HG03103 (cell line): Measurements from ENCODE around the gene SEMA6A.

ENCODE experiments used
- ATAC-seq: cut with Tn5 transposase; IDR thresholded peaks from one replicate; pipeline ENCODE4 v1.9.1; 2021; ENCODE audit warnings: low read depth; ENCODE audit not compliant: unreplicated experiment

SEMA6A gene

DNA sequence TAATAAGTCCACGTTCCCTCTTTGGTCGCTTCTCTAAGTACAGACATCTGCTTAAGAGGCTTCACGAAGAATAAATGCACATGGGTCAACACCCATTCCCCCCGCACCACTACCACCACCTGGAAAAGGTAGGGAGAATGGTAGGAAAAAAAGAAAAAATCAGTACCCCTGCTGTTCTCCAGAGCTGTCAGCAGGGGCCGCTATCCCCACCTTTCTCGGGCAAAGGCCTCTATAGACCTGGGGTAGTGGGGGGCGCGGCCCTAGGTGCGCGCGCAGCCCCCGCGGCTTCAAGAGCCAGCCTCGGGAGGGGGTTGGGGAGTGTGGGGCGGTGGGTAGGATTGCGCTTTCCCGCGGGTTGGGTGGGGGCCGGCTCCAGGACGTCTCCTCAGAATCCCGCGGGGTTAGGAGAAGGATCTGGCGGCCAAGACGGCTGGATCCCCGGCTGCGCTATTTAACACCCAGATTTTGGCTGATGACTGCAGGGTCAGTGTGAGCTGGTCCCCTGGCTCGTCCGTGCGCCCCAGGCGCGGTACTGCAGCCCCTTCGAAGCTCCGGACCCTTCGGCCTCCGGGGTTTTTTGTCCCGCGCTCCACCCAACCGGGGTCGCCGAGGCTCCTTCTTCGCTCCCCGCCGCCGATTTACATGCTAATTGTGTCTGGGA is 1.6 kb upstream of the SEMA6A start:
- peak; percentile 33 for ATAC-seq

GRCh38 chr5:116575326-116576052 is 866 bp upstream of the SEMA6A start:
- no peak for ATAC-seq

DNA sequence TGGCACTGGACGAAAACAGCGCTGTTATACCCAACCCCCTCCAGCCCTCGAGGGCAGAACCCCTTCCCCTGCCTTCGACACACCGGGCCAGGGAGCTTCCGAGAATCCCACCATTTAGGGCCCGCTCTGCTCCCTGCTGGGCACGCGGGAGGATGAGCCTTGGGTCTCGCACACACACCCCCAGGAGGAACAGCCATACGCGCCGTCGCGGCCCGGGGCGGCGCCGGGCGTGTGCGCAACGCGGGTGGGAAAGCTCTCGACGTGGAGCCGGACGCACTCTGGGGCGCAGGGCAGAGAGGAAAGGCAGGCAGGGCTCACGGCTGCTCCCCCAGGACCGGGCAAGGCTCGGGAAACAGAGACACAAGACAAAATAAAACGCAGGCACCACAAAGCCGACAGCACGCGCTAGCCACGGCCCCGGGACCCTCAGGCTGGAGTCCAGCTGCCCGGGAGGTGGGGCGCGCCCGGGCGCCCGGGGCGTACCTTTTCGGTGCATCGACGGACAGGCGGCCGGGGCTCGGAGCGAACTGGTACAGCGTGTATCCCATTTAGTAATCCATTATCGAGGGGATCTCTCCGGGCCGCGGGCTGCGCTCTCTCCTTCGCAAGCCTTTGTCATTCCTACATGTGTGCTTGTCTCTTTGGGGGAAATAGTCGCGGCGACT is 789 bp downstream of the SEMA6A start:
- no peak for ATAC-seq

DNA sequence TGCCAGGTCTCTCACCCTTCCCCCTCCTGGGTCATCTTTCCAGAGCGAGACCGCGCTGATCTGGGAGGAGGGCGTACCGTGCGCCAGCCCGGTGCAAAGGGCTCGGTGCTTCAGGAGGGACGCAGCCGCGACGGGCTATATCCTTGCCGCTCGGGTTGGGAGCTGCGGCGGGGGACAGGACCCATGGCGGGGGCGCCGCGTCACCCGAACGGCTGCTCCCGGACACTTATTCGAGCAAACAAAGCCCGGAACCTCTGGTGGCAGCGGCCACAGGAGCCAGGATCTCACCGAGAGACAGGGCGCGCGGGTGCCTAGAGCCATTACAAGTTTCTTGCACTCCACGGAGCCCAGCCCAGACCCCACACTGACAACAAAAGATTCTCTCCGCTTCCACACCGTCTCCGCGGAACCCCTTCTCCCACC is 1.3 kb downstream of the SEMA6A start:
- ATAC-seq: no peak

GRCh38 chr5:116572350-116573278 is 2.0 kb downstream of the SEMA6A start:
- no peak for ATAC-seq

GRCh38 chr5:116571568-116572349 is 2.9 kb downstream of the SEMA6A start:
- ATAC-seq: no peak

- no peak for ATAC-seq
Measured at GRCh38 chr5:116569999-116570398, 4.6 kb downstream of the SEMA6A start.

- ATAC-seq: no peak
Measured at GRCh38 chr5:116567106-116567505, 7.5 kb downstream of the SEMA6A start.

GRCh38 chr5:116566251-116566650 is 8.4 kb downstream of the SEMA6A start:
- peak; percentile 70 for ATAC-seq

GRCh38 chr5:116564756-116565490 is 9.7 kb downstream of the SEMA6A start:
- no peak for ATAC-seq

DNA sequence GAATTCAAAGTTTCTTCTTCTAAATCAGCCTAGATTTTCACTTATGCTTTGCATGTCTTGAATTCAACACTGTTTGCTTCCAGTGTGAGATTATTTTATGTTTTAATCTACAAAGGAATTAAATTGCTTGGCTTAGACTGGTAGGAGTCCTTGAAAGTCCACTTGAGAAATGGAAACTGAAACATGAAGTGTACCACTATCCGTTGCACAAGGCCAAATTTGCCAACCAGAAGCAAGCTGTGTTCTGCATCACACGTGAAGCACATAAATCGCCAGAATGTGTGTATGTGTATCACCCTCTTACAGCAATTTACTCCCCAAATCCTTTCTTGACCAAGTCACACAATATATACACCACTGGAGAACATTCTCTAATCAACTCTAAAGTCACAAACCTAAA is 10.3 kb downstream of the SEMA6A start:
- no peak for ATAC-seq

DNA sequence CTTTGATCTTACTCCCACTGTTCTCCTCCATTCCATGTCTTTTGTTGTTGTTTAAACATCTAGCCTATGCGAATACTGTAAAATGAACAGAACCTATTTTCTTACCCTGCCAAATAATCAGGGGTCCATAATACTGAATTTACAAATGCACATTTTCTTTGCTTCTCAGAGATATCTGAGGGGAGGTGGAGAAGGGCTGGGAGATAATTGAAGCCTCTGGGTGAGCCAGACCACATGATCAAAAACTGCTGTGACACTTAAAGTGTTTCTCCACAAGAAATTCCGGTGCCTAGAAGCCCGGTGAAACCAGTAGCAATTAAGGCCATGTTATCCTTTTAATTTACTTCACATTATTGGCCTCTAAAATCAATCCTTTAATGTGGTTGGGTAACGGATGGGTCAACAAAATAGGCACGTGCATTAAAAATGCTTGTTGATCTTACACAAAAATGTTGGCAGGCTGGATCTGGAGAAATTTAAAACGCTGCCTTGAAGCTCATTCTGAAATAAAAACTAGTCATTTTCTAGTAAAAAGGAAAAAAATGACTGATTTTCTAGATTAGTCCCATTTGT is 10.8 kb downstream of the SEMA6A start:
- ATAC-seq: no peak

- ATAC-seq: no peak
Measured at GRCh38 chr5:116562669-116563068, 12.0 kb downstream of the SEMA6A start.

- no peak for ATAC-seq
Measured at GRCh38 chr5:116561658-116562057, 13.0 kb downstream of the SEMA6A start.

- ATAC-seq: no peak
Measured at GRCh38 chr5:116559673-116560164, 14.9 kb downstream of the SEMA6A start.

DNA sequence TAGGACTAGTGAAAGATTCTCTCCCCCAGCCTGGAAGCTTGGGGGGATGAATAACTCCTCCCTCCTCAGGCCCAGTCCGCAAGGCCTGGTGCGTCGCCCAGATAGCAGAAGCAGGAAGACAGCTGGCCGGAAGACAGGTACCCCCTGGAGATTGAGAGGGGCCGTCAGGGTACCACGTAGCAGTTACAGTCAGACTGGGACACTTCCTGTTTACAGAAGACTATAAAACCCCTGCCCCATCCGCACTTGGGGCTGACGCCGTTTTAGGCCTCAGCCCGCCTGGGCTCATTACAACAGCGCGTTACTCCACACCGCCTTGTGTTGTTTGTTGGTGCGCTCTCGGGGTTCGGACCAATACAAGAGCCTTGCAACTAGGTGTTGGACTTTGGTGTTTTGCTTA is 15.4 kb downstream of the SEMA6A start:
- no peak for ATAC-seq

DNA sequence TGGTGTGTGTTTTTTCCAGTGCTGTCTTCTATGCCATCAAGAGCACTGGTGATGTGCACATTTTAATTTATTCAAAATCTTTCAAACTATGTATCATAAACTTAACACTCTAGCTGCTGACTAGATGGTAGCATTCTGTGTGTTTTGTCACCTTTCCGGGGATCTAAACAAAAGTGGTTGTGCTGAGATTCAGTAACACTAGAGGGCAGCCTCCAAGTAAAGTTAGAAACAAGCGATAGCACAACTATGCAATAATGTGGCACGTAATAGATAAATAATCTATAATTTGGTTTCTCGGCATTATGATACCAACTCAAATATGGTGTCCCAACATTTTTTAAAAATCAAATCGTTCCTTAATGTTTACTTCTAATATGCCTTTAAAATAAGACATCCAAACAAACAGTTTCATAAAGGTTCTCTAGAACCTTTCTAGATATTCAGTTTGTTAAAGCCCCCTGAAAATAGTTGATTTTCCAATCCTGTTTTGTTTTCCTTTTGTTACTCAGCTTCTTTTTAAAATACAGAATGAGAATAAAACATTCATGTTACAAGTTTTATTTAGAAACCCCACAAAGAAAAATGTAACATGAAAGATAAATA is 16.9 kb downstream of the SEMA6A start:
- peak; percentile 60 for ATAC-seq

DNA sequence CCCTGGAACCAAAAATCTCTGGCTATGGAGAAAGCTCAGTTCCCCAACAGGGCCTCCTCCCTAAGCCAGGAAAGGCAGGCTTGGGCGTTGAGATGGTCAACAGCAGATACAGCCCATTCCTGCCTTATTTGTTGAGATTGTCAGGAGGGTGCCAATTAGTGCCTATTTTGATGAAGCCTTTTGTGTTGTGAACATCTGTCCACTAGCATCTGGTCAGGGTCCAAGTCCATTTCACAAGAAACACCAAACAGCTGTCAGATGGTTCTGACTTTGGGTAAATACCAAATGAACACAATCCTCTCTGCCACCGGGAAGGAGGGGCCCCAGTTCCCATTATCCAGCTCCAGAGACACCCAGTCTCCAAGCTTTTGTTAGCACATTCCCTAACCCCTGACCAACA is 19.9 kb downstream of the SEMA6A start:
- ATAC-seq: no peak
